Neutrophil (primary cell): ENCODE data around the gene RPUSD1.
"Not testable (repeated sequence)": the region's sequence is repeated elsewhere in the genome, so short reads cannot be mapped to it uniquely, and the experiment has no call there.

Source experiments
- H3K27ac ChIP-seq: fragments of 200-600 bp; sonication (generic); 2 replicates; pipeline ENCODE4 v1.5.1; 2016; ENCODE audit warnings: mild to moderate bottlenecking, moderate library complexity
- H3K27me3 ChIP-seq: fragments of 200-600 bp; sonication (generic); 2 replicates; pipeline ENCODE4 v1.6.0; 2016; ENCODE audit warnings: mild to moderate bottlenecking
- H3K36me3 ChIP-seq: fragments of 200-600 bp; sonication (generic); 2 replicates; pipeline ENCODE4 v1.5.1; 2017
- H3K4me1 ChIP-seq, 2 experiments: fragments of 200-600 bp in 1 of 2; sonication (generic) in 1 of 2; 1 replicate in 1 of 2; 2 replicates in 1 of 2; pipeline versions ENCODE4 v1.5.1 to v1.6.1; 2013 to 2016; ENCODE audit warnings: low read depth in 1 of 2, low read length in 1 of 2, mild to moderate bottlenecking in 1 of 2, moderate library complexity in 1 of 2; ENCODE audit not compliant: control insufficient read depth in 1 of 2, insufficient read depth in 1 of 2
- H3K4me3 ChIP-seq, 2 experiments: fragments of 200-600 bp in 1 of 2; sonication (generic) in 1 of 2; 1 replicate in 1 of 2; 2 replicates in 1 of 2; pipeline ENCODE4 v1.5.1; 2013 to 2016; ENCODE audit warnings: low read depth in 1 of 2, low read length in 1 of 2, mild to moderate bottlenecking in 1 of 2, moderate library complexity in 1 of 2
- H3K9me3 ChIP-seq: fragments of 200-600 bp; sonication (generic); 2 replicates; pipeline ENCODE4 v1.5.1; 2016
- TF ChIP-seq, protein P1 (sequence below): fragments of 200-600 bp; sonication (generic); IDR thresholded peaks from 2 replicates; pipeline ENCODE4 v1.5.1; 2016; ENCODE audit warnings: antibody characterized with exemption

RPUSD1 gene, protein sequence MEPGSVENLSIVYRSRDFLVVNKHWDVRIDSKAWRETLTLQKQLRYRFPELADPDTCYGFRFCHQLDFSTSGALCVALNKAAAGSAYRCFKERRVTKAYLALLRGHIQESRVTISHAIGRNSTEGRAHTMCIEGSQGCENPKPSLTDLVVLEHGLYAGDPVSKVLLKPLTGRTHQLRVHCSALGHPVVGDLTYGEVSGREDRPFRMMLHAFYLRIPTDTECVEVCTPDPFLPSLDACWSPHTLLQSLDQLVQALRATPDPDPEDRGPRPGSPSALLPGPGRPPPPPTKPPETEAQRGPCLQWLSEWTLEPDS

DNA sequence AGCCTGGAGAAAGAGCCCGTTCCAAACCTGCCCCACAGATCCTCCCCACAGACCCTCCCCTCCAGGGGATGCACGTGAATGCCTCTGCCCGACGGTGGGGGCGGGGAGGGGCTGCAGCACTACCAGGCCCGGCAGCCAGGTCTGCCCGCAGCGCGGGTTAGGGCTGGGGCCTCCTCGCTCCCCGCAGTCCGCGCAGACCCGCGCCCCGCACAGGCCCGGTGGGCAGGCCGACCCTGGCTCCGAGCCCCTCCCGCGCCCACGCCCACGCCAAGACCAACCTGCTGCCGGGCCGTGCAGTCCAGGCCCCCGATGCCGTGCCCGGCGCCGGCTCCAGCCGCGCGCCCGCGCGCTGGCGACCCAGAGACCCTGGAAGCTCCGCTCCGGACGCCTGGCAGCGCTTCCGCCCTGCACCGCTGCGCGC is at the start of gene RPUSD1:
Gene RPUSD1, minus strand, starts transcription at position 404 of the 421 bp plus-strand sequence. CDS start 644 bp downstream, outside the sequence.
- Histone ChIP-seq H3K27ac (peak within 1 kb of the TSS; percentile 74), H3K4me1 (peaks cover 19 to 20% of the 10 kb centered on the region in 2 experiments), H3K9me3 (no peaks in the 10 kb centered on the region), H3K27me3 (peaks cover 8% of the 10 kb centered on the region), H3K36me3 (peaks cover 44% of the 10 kb centered on the region), H3K4me3 (peak within 1 kb of the TSS; percentile 85 to 96)
- TF ChIP-seq, protein P1, sequence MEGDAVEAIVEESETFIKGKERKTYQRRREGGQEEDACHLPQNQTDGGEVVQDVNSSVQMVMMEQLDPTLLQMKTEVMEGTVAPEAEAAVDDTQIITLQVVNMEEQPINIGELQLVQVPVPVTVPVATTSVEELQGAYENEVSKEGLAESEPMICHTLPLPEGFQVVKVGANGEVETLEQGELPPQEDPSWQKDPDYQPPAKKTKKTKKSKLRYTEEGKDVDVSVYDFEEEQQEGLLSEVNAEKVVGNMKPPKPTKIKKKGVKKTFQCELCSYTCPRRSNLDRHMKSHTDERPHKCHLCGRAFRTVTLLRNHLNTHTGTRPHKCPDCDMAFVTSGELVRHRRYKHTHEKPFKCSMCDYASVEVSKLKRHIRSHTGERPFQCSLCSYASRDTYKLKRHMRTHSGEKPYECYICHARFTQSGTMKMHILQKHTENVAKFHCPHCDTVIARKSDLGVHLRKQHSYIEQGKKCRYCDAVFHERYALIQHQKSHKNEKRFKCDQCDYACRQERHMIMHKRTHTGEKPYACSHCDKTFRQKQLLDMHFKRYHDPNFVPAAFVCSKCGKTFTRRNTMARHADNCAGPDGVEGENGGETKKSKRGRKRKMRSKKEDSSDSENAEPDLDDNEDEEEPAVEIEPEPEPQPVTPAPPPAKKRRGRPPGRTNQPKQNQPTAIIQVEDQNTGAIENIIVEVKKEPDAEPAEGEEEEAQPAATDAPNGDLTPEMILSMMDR = peak; percentile 8

DNA sequence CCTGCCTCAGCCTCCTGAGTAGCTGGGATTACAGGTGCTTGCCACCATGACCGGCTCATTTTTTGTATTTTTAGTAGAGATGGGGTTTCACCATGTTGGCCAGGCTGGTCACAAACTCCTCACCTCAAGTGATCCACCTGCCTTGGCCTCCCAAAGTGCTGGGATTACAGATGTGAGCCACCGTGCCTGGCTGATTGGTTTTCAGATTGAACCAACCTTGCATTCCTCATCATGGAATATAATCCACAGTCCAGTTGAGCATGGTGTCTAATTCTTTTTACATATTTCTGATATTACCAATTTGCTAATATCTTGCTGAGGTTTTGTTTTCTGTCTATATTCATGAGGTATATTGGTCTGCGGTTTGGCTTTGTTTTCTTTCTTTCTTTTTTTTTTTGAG is 48.6 kb upstream of the RPUSD1 start:
- not testable (repeated sequence) for H3K4me3 ChIP-seq, H3K4me1 ChIP-seq, H3K27me3 ChIP-seq, H3K9me3 ChIP-seq, H3K27ac ChIP-seq, H3K36me3 ChIP-seq

DNA sequence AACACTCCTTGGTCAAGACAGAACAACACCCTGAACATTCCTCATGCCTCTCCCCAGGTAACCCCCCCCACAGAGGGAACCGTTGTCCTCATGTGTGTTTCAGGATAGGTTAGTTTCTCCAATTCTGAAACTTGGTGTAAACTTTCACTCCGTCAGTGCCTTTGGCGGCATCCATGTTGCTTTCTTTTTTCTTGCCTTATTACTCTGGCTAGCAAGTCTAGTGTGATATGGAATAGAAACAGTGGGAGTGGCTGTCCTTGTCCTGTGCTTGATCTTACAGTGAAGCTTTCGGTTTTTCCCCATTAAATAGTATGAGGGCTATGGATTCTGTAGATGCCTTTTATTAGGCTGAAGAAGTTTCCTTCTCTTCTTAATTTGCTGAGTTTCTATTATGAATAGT is 48.0 kb upstream of the RPUSD1 start:
- H3K4me3 ChIP-seq = no peak overlapping the region
- TF ChIP-seq, protein P1 = no peak
- no peaks in the 10 kb centered on the region for H3K4me1 ChIP-seq
- H3K27me3 ChIP-seq = peaks cover 8% of the 10 kb centered on the region
- peaks cover 7% of the 10 kb centered on the region for H3K9me3 ChIP-seq
- H3K27ac ChIP-seq = no peak overlapping the region
- H3K36me3 ChIP-seq = no peaks in the 10 kb centered on the region

DNA sequence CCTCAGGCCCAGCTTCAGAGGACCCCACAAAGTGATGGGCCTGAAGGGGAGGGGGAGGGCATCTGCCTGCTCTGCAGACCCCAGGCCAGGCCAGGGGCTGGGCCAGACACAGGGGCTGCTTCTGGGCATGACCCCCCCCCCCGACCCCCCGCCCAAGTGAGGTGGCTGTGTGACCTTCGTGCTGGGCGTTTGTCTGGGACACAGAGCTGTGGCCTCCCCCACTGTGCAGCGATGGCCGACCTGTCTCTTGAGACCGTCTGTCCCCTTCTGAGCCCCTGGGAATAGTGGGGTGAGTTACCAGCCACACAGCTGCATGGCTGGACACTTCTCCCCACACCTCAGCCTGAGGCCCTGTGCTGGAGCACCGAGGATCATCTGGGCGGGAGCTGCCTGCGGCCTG is 47.2 kb upstream of the RPUSD1 start:
- TF ChIP-seq, protein P1 = no peak
- H3K9me3 ChIP-seq = peaks cover 7% of the 10 kb centered on the region

DNA sequence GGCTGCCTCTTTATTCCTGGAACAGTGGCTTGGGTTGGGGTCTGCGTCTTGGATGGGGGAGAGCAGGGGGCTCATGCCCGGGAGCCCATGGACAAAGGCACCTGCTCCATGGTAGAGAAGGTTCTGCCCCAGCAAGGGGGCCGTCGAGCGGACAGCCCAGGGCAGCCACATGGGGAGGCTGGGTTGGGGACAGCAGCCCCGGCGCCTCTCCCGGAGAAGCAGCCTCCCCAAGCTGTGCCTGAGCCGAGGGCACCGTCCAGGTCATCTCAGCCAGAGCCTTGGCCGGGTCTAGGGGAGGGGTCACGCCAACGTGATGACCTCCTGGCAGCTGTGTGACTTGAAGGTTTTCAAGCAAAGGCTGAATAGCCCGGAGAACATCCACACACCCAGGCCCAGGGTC is 45.2 kb upstream of the RPUSD1 start:
- Histone ChIP-seq H3K27me3 (peaks cover 27% of the 10 kb centered on the region), H3K36me3 (no peaks in the 10 kb centered on the region), H3K4me3 (no peak overlapping the region), H3K9me3 (peaks cover 7% of the 10 kb centered on the region), H3K4me1 (no peaks in the 10 kb centered on the region), H3K27ac (no peak overlapping the region)
- TF ChIP-seq, protein P1 = no peak

More for the DNA sequence above, 47.2 kb upstream of the RPUSD1 start:
- Histone ChIP-seq H3K36me3 (no peaks in the 10 kb centered on the region), H3K27ac (no peak overlapping the region), H3K4me3 (no peak overlapping the region), H3K27me3 (peaks cover 17% of the 10 kb centered on the region), H3K4me1 (no peaks in the 10 kb centered on the region)

DNA sequence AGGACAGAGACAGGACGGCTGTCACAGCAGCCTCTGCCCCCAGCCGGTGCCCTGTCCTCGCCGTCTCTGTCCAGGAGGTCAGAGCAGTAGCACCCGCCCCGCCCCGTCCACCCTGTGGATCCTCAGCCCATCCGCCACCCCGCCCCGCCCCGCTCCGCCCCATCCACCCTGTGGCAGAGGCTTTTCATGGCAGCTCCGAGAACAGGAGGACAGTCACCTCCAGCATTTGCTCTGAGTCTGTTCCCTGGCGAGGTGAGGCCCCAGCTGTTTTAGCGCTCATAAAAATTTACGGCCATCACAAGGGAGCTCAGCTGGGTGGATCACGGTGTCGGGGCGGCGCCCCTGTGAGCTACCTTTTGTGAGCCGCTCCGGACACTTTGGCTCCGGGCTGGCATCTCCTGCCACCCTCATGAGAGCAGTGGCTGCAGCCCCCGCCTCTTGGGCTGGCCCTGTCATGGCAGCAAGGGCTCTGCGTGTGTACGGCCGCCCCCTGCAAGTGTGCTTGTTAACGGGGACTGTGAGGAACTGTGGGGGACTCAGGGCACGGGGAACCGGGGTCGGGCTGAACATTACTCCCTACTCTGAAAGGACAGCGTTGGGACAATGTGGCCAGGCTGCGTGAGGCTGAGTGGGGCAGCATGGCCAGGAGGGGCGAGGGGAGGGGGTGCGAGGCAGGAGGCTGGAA is 44.6 kb upstream of the RPUSD1 start:
- TF ChIP-seq, protein P1 = no peak
- peaks cover 27% of the 10 kb centered on the region for H3K27me3 ChIP-seq
- no peaks in the 10 kb centered on the region for H3K36me3 ChIP-seq
- H3K4me3 ChIP-seq = no peak overlapping the region
- H3K27ac ChIP-seq = no peak overlapping the region
- peaks cover 7% of the 10 kb centered on the region for H3K9me3 ChIP-seq
- no peaks in the 10 kb centered on the region for H3K4me1 ChIP-seq
